Muscle of leg (tissue), 11 donors: ENCODE data around the gene RHEB. TPM values are rescaled to one million over a fixed set of nuclear protein-coding genes. Genes with fewer than 3 reads are reported as not detected.

ENCODE experiments used
- DNase-seq: peaks from one replicate; pipeline ENCODE4 v3.0.0; 2013
- H3K27ac ChIP-seq: one replicate; pipeline ENCODE4 v1.5.1; 2013; ENCODE audit warnings: mild to moderate bottlenecking, low read length, control low read depth
- H3K27me3 ChIP-seq: one replicate; pipeline ENCODE4 v1.6.1; 2013; ENCODE audit warnings: low read length; ENCODE audit not compliant: control insufficient read depth, insufficient read depth
- H3K36me3 ChIP-seq: one replicate; pipeline ENCODE4 v1.6.1; 2013; ENCODE audit warnings: low read length; ENCODE audit not compliant: control insufficient read depth, insufficient read depth
- H3K4me1 ChIP-seq: one replicate; pipeline ENCODE4 v1.6.1; 2013; ENCODE audit warnings: low read length; ENCODE audit not compliant: control insufficient read depth, insufficient read depth
- H3K4me3 ChIP-seq: one replicate; pipeline ENCODE4 v1.5.1; 2013; ENCODE audit warnings: low read length, control low read depth
- H3K9me3 ChIP-seq: replicated peaks from 2 replicates; pipeline ENCODE4 v1.6.1; 2013; ENCODE audit warnings: low read depth, low read length; ENCODE audit not compliant: control insufficient read depth
- WGBS: methylation state at CpG from one replicate; pipeline ENCODE4 v1.1.5; 2013; ENCODE audit warnings: missing lambda C conversion rate; ENCODE audit not compliant: insufficient coverage; 5-methylcytosine and 5-hydroxymethylcytosine counted together
- polyA plus RNA-seq, 8 donors: library from polyadenylated mRNA; unstranded; fragments of 120-200 nt; gene quantifications; one replicate each; pipeline versions ENCODE4 v1.2.1 to v1.2.3, GENCODE V29; 2013; ENCODE audit warnings: inconsistent platforms in 1 of 8, low replicate concordance in 1 of 8; ENCODE audit not compliant: insufficient read length in 8 of 8, insufficient read depth in 1 of 8
- total RNA-seq: library from RNA; stranded (reverse); fragments of 120-200 nt; gene quantifications from one replicate; pipeline ENCODE4 v1.2.4, GENCODE V29; 2013

The RHEB gene
- total and polyA plus RNA-seq, 9 donors, result 75.6 to 101 (median 83.6) TPM

DNA sequence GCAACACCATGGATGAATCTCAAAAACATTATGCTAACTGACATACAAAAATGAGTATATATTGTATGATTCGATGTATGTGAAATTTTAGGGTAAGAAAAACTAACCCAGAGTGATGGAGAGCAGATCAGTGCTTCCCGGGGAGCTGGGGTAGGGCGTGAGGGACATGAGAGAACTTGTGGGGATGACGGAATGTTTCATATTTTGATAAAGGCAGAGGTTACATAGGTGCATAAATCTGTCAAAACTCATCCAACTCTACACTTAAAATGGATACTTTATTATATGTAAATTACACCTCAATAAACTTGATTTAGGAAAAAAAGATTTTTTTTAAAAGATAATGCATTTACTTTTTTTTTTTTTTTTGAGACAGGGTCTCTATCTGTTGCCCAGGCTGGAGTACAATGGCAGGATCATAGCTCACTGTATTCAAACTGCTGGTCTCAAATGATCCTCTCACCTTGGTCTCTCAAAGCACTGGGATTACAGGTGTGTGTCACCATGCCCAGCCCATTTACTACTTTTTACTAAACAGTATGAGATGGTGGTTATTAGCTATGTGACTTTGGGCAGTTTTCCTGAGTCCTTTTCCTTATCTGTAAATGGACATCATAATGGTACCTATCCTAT is 13.7 kb downstream of the RHEB start:
- no peaks in the 10 kb centered on the region for H3K36me3 ChIP-seq
- no peak overlapping the region for H3K27ac ChIP-seq
- DNase-seq, result no peak
- no peaks in the 10 kb centered on the region for H3K9me3 ChIP-seq
- H3K4me1 ChIP-seq, result peaks cover 10% of the 10 kb centered on the region
- no peak overlapping the region for H3K4me3 ChIP-seq
- WGBS, result no CpG with 5 or more reads among the region's 4 CpGs
- H3K27me3 ChIP-seq, result no peaks in the 10 kb centered on the region

GRCh38 chr7:151505433-151505832 is 14.3 kb downstream of the RHEB start:
- no peak overlapping the region for H3K4me3 ChIP-seq
- H3K9me3 ChIP-seq, result no peaks in the 10 kb centered on the region
- H3K36me3 ChIP-seq, result no peaks in the 10 kb centered on the region
- no peak for DNase-seq
- no peak overlapping the region for H3K27ac ChIP-seq
- H3K4me1 ChIP-seq, result peaks cover 10% of the 10 kb centered on the region
- WGBS, result no CpG with 5 or more reads among the region's 2 CpGs
- H3K27me3 ChIP-seq, result no peaks in the 10 kb centered on the region

DNA sequence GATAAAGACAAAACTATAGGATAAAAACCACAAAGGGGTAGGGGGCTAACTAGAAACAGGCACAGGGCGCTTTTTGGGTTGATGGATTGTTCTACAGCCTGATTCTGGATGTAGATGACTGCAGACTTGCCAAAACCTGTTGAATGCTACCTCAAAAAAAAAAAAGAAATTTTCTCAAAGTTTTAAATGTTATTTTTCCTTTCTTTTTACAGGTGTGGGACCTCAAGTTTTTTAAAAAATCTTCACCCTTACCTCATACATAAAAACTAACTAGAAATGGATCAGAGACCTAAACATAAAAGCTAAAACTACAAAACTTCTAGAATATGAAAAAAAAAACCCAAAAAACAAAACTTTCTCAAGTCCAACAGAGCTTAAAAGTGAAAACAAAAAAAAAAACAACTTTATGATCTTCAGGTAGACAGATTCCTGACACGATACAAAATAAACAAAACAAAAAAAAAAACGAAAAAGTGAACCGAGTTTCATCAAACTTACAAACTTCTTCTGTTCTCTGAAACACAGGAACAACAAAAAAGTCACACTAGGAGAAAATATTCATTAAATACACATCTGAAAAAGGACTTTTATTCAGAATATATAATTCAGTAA is 14.9 kb downstream of the RHEB start:
- no CpG with 5 or more reads among the region's 4 CpGs for WGBS
- H3K4me3 ChIP-seq, result no peak overlapping the region

DNA sequence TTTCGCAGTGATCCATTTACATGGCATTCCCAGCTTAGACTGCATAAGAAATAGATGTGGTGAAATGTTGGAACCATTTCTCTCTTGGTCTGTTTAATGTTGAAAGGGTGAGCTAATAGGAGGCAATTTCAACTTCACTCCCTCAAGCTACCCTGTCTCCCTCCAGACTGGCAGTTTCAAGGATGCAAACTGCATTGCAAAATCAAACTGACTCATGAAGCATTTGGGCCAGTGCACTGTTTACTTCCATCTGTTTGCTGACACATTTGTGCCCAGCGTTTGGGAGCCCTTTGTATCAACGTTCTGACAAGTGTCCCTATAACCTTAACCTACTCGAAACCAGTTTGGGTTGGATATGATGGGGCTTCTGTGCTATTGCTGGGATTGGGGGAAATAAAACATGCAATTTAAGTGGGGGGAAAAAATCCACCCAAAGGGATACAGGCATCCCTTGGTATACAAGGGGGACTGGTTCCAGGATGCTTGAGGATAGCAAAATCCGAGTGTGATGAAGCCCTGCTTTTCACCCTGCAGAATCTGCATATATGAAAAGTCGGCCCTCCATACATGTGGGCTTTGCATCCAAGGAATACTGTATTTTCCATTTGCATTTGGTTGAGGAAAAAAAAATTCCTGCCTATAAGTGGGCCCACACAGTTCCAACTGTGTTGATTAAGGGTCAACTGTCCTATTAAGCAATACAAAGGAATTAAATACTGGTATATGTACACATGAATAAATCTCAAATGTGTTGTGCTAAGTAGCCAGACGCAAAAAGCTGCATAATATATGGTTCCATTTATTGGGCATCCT is 15.6 kb downstream of the RHEB start:
- Histone ChIP-seq H3K9me3 (no peaks in the 10 kb centered on the region), H3K27me3 (no peaks in the 10 kb centered on the region), H3K36me3 (no peaks in the 10 kb centered on the region), H3K27ac (no peak overlapping the region), H3K4me1 (peaks cover 7% of the 10 kb centered on the region), H3K4me3 (no peak overlapping the region)
- DNase-seq, result no peak
- no CpG with 5 or more reads among the region's 7 CpGs for WGBS

More for the DNA sequence above, 14.9 kb downstream of the RHEB start:
- Histone ChIP-seq H3K9me3 (no peaks in the 10 kb centered on the region), H3K27ac (no peak overlapping the region), H3K4me1 (peaks cover 10% of the 10 kb centered on the region), H3K27me3 (no peaks in the 10 kb centered on the region), H3K36me3 (no peaks in the 10 kb centered on the region)
- DNase-seq, result no peak

DNA sequence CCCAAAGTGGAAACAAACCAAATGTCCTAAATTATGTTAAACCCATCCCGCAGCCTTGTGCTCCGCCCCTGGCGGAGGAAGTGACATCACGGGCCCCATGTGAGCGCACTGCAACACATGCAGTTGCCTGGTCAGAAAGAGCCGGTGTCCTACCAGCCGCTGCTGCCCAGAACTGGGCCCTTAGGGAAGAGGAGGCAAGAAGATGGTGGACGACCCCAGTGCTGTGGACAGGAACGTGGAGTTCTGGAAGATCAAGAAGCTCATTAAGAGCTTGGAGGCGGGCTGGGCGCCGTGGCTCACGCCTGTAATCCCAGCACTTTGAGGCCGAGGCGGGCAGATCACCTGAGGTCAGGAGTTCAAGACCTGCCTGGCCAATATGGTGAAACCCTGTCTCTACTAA is 18.0 kb downstream of the RHEB start:
- WGBS, result 95% methylated on average over 12 of the region's 15 CpGs
- H3K27ac ChIP-seq, result no peak overlapping the region
- H3K27me3 ChIP-seq, result no peaks in the 10 kb centered on the region
- peaks cover 8% of the 10 kb centered on the region for H3K4me1 ChIP-seq
- DNase-seq, result no peak
- H3K9me3 ChIP-seq, result no peaks in the 10 kb centered on the region
- H3K4me3 ChIP-seq, result no peak overlapping the region
- H3K36me3 ChIP-seq, result no peaks in the 10 kb centered on the region

DNA sequence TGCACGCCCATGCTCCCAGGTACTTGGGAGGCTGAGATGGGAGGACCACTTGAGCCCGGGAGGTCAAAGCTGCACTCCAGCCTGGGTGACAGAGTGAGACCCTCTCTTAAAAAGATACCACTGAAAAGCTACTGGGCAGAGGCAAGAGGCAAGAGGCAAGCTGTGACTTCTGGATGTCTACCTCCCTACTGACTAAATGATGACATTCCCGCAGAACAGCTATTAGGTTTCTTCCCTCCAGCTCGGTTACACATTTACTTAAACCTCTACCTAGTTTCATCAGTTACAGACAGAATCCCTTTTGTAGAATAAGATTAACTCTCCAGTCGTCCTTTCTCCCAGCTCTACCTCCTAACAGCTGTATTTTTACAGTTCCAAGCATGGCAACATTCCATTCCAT is 21.2 kb downstream of the RHEB start:
- no peak overlapping the region for H3K27ac ChIP-seq
- no peak overlapping the region for H3K4me3 ChIP-seq
- 57% methylated on average over 4 of the region's 5 CpGs for WGBS
- no peak for DNase-seq
- H3K36me3 ChIP-seq, result no peaks in the 10 kb centered on the region
- peaks cover 8% of the 10 kb centered on the region for H3K4me1 ChIP-seq
- no peaks in the 10 kb centered on the region for H3K27me3 ChIP-seq
- H3K9me3 ChIP-seq, result no peaks in the 10 kb centered on the region

- DNase-seq, result no peak
- Histone ChIP-seq H3K4me3 (no peak overlapping the region), H3K27ac (no peak overlapping the region), H3K4me1 (peaks cover 8% of the 10 kb centered on the region), H3K9me3 (no peaks in the 10 kb centered on the region), H3K36me3 (no peaks in the 10 kb centered on the region), H3K27me3 (no peaks in the 10 kb centered on the region)
- WGBS, result 94% methylated on average over 10 of the region's 10 CpGs
Measured at GRCh38 chr7:151497306-151497871, 22.3 kb downstream of the RHEB start.

DNA sequence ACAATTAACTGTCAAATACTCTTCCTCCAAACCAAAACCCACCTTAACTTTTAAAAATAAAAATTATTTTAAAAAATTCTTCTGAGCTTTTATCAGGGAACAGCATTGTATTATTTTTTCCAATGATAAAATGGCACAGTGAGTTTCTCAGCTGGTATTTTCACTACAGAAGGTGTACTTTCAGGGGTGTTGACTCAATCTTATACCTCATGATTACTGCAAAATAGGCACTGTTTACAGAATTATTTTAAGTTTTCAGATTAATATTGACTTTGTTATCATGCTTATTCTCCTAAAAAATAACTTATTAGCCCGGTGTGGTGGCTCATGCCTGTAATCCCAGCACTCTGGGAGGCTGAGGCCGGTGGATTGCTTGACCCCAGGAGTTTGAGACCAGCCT is 24.3 kb downstream of the RHEB start:
- H3K36me3 ChIP-seq, result peaks cover 4% of the 10 kb centered on the region

GRCh38 chr7:151494298-151495284 is 25.1 kb downstream of the RHEB start:
- no peak overlapping the region for H3K4me3 ChIP-seq
- H3K36me3 ChIP-seq, result peaks cover 12% of the 10 kb centered on the region
- no CpG with 5 or more reads among the region's 13 CpGs for WGBS
- peaks cover 8% of the 10 kb centered on the region for H3K4me1 ChIP-seq
- H3K27me3 ChIP-seq, result no peaks in the 10 kb centered on the region
- no peak overlapping the region for H3K27ac ChIP-seq
- DNase-seq, result no peak
- H3K9me3 ChIP-seq, result no peaks in the 10 kb centered on the region

More for the DNA sequence above, 24.3 kb downstream of the RHEB start:
- H3K27me3 ChIP-seq, result no peaks in the 10 kb centered on the region
- no peaks in the 10 kb centered on the region for H3K9me3 ChIP-seq
- WGBS, result no CpG with 5 or more reads among the region's 2 CpGs
- H3K4me1 ChIP-seq, result peaks cover 8% of the 10 kb centered on the region
- H3K27ac ChIP-seq, result no peak overlapping the region
- H3K4me3 ChIP-seq, result no peak overlapping the region
- DNase-seq, result no peak
